WTC11 (cell line): ENCODE results near the gene SMYD1. TPM values are rescaled to one million over a fixed set of nuclear protein-coding genes. Genes with fewer than 3 reads are reported as not detected.

Experiments used
- ATAC-seq: fragments of 200-7000 bp; cut with Tn5 transposase; 2 replicates; pipeline ENCODE4 v1.10.0; 2021; ENCODE audit warnings: mild to moderate bottlenecking, moderate library complexity
- CTCF ChIA-PET: fragments of 300-600 bp; sonication (Branson Sonifier 250); formaldehyde crosslinking; loops from one replicate; lab custom pipeline; 2021; ENCODE audit warnings: antibody characterized with exemption; lab: Charles Lee
- POLR2A ChIA-PET: fragments of 350-600 bp; sonication (Branson Sonifier 250); formaldehyde crosslinking; loops from one replicate; lab custom pipeline; 2021; ENCODE audit warnings: antibody characterized with exemption; lab: Charles Lee
- DNase-seq: peaks from one replicate; pipeline ENCODE4 v3.0.0; 2021; ENCODE audit warnings: low spot score
- H3K27ac Mint-ChIP-seq: 2 replicates; pipeline ENCODE4 v1.8.0; 2021; ENCODE audit warnings: mixed read lengths
- H3K27me3 Mint-ChIP-seq: 2 replicates; pipeline ENCODE4 v1.8.0; 2021; ENCODE audit warnings: low read depth, mild to moderate bottlenecking, moderate library complexity, mixed read lengths
- H3K36me3 Mint-ChIP-seq: 2 replicates; pipeline ENCODE4 v1.8.0; 2021; ENCODE audit warnings: mixed read lengths
- H3K4me1 Mint-ChIP-seq: 2 replicates; pipeline ENCODE4 v1.8.0; 2022; ENCODE audit warnings: mixed read lengths
- H3K4me3 Mint-ChIP-seq: 2 replicates; pipeline ENCODE4 v1.8.0; 2021; ENCODE audit warnings: mild to moderate bottlenecking, moderate library complexity, mixed read lengths
- H3K9me3 Mint-ChIP-seq: 2 replicates; pipeline ENCODE4 v1.8.0; 2021; ENCODE audit warnings: mixed read lengths
- AFF4 ChIP-seq: sonication (generic); formaldehyde crosslinking; IDR thresholded peaks from 2 replicates; pipeline ENCODE4 v1.8.1; 2023; ENCODE audit warnings: mild to moderate bottlenecking, missing genetic modification reagents, borderline replicate concordance
- ATF1 ChIP-seq: sonication (generic); formaldehyde crosslinking; IDR thresholded peaks from 2 replicates; pipeline ENCODE4 v1.8.1; 2023; ENCODE audit warnings: mild to moderate bottlenecking, moderate library complexity, missing genetic modification reagents
- CDX4 ChIP-seq: fragments of 250-450 bp; sonication (Bioruptor Pico); IDR thresholded peaks from 2 replicates; pipeline ENCODE4 v1.9.0; 2021; ENCODE audit warnings: moderate library complexity, mild to moderate bottlenecking, inconsistent platforms, borderline replicate concordance
- ESRRA ChIP-seq: sonication (generic); formaldehyde crosslinking; IDR thresholded peaks from 2 replicates; pipeline ENCODE4 v1.8.1; 2022; ENCODE audit warnings: mild to moderate bottlenecking, missing genetic modification reagents, borderline replicate concordance
- FOXP1 ChIP-seq: sonication (generic); formaldehyde crosslinking; IDR thresholded peaks from 2 replicates; pipeline ENCODE4 v1.8.0; 2022; ENCODE audit warnings: missing genetic modification reagents, mild to moderate bottlenecking, moderate library complexity, borderline replicate concordance
- GRHL2 ChIP-seq: fragments of 250-450 bp; sonication (Bioruptor Pico); IDR thresholded peaks from 2 replicates; pipeline ENCODE4 v1.8.0; 2022; ENCODE audit warnings: mild to moderate bottlenecking, moderate library complexity; ENCODE audit not compliant: insufficient replicate concordance, severe bottlenecking
- IRF2 ChIP-seq: sonication (generic); formaldehyde crosslinking; IDR thresholded peaks from 2 replicates; pipeline ENCODE4 v1.8.0; 2022; ENCODE audit warnings: low read depth, missing genetic modification reagents, borderline replicate concordance
- NR3C1 ChIP-seq: sonication (generic); formaldehyde crosslinking; conservative IDR thresholded peaks from 2 replicates; pipeline ENCODE4 v1.8.1; 2023; ENCODE audit warnings: low read depth, mild to moderate bottlenecking, missing genetic modification reagents
- SOX15 ChIP-seq: fragments of 250-450 bp; sonication (Bioruptor Pico); IDR thresholded peaks from 2 replicates; pipeline ENCODE4 v1.9.0; 2021; ENCODE audit warnings: mild to moderate bottlenecking
- TP53 ChIP-seq: sonication (generic); formaldehyde crosslinking; IDR thresholded peaks from 2 replicates; pipeline ENCODE4 v1.8.1; 2023; ENCODE audit warnings: mild to moderate bottlenecking, missing genetic modification reagents
- USF1 ChIP-seq: sonication (generic); formaldehyde crosslinking; IDR thresholded peaks from 2 replicates; pipeline ENCODE4 v1.8.0; 2022; ENCODE audit warnings: mild to moderate bottlenecking, missing genetic modification reagents
- ZBTB43 ChIP-seq: sonication (generic); formaldehyde crosslinking; IDR thresholded peaks from 2 replicates; pipeline ENCODE4 v1.8.1; 2023; ENCODE audit warnings: mild to moderate bottlenecking, missing genetic modification reagents
- ZMAT4 ChIP-seq: fragments of 250-450 bp; sonication (Bioruptor Pico); IDR thresholded peaks from 2 replicates; pipeline ENCODE4 v1.9.0; 2021; ENCODE audit warnings: mild to moderate bottlenecking
- ZNF121 ChIP-seq: sonication (generic); formaldehyde crosslinking; IDR thresholded peaks from 2 replicates; pipeline ENCODE4 v1.8.0; 2023; ENCODE audit warnings: missing genetic modification reagents
- ZNF263 ChIP-seq: sonication (generic); formaldehyde crosslinking; IDR thresholded peaks from 2 replicates; pipeline ENCODE4 v1.8.1; 2022; ENCODE audit warnings: low read depth, mild to moderate bottlenecking, moderate library complexity, missing genetic modification reagents
- ZNF532 ChIP-seq: fragments of 250-450 bp; sonication (Bioruptor Pico); IDR thresholded peaks from 2 replicates; pipeline ENCODE4 v1.9.0; 2021; ENCODE audit warnings: mild to moderate bottlenecking, borderline replicate concordance
- total RNA-seq: library from RNA; stranded (reverse); gene quantifications from 3 replicates; pipeline ENCODE4 v1.2.3, GENCODE V29; 2021
- TF ChIP-seq, protein P1 (sequence below): sonication (generic); formaldehyde crosslinking; IDR thresholded peaks from 2 replicates; pipeline ENCODE4 v1.8.0; 2023; ENCODE audit warnings: missing genetic modification reagents

The SMYD1 gene
- total RNA-seq, 1 experiment from 2014 or later, result not detected

- DNase-seq, result no peak
- no peak for ATAC-seq
- TF ChIP-seq GRHL2 (CRISPR knock-in tag), result no peak
- no peak for TF ChIP-seq ATF1
- TF ChIP-seq TP53 (CRISPR knock-in tag), result no peak
- TF ChIP-seq FOXP1, result no peak
- TF ChIP-seq ZNF263 (CRISPR knock-in tag), result no peak
- no peak for TF ChIP-seq ZMAT4 (CRISPR knock-in tag)
- TF ChIP-seq, all 79 proteins: peak for 0
- CTCF ChIA-PET, result interaction anchor here (1.6 kb wide), 1 partner anchor 76 kb away, joined by 7 read pairs; no protein-coding TSS in a partner anchor
- POLR2A ChIA-PET, result no interaction called here
- H3K36me3 Mint-ChIP-seq, result no peaks in the 10 kb centered on the region
- no peak overlapping the region for H3K4me3 Mint-ChIP-seq
- H3K9me3 Mint-ChIP-seq, result peaks cover 3% of the 10 kb centered on the region
- no peak overlapping the region for H3K27ac Mint-ChIP-seq
- peaks cover 4% of the 10 kb centered on the region; the same call in 1 of the 2 replicates for H3K27me3 Mint-ChIP-seq
- no peaks in the 10 kb centered on the region for H3K4me1 Mint-ChIP-seq
Measured at GRCh38 chr2:88136817-88137216, 69.2 kb downstream of the SMYD1 start.

DNA sequence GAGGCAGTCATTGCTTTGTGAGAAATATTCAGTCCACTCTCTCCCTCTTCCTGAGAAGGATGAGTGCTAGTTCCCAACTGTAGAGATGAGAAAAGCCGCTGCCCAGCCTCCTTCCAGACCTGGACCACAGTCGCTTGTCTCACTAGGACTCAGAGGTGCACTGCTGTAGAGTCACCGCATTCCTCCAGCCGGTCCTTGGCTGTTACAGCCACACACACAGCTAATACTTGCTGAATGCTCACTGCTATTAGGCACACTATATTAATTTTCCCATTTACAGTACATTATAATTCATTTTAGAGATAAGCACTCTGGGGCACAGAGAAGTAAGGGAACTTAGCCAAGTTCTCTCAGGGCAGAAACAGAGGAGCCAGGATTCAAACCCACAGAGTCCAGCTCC lies 70.2 kb downstream of the SMYD1 start:
- H3K4me1 Mint-ChIP-seq, result no peaks in the 10 kb centered on the region
- no peak for ATAC-seq
- H3K4me3 Mint-ChIP-seq, result no peak overlapping the region
- H3K27me3 Mint-ChIP-seq, result peaks cover 6% of the 10 kb centered on the region; the same call in 1 of the 2 replicates
- H3K9me3 Mint-ChIP-seq, result peaks cover 6% of the 10 kb centered on the region
- ChIA-PET CTCF (interaction anchor here (0.5 to 0.9 kb wide), 2 partner anchors 16 to 77 kb away, joined by 3 to 6 read pairs; no protein-coding TSS in a partner anchor), POLR2A (interaction anchor here (0.7 kb wide), 1 partner anchor 32 kb away, joined by 3 read pairs; the partner anchor contains the start of gene THNSL2)
- no peak for DNase-seq
- H3K36me3 Mint-ChIP-seq, result no peaks in the 10 kb centered on the region
- TF ChIP-seq ESRRA (CRISPR knock-in tag), result no peak
- TF ChIP-seq NR3C1 (CRISPR knock-in tag), result no peak
- TF ChIP-seq ZNF121, result no peak
- no peak for TF ChIP-seq IRF2
- no peak for TF ChIP-seq AFF4
- no peak for TF ChIP-seq SOX15 (CRISPR knock-in tag)
- TF ChIP-seq, protein P1, sequence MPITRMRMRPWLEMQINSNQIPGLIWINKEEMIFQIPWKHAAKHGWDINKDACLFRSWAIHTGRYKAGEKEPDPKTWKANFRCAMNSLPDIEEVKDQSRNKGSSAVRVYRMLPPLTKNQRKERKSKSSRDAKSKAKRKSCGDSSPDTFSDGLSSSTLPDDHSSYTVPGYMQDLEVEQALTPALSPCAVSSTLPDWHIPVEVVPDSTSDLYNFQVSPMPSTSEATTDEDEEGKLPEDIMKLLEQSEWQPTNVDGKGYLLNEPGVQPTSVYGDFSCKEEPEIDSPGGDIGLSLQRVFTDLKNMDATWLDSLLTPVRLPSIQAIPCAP (CRISPR knock-in tag), result no peak
- no peak for TF ChIP-seq ZBTB43
- TF ChIP-seq USF1 (CRISPR knock-in tag), result no peak
- TF ChIP-seq ZNF532, result no peak
- TF ChIP-seq CDX4 (CRISPR knock-in tag), result no peak
- H3K27ac Mint-ChIP-seq, result no peak overlapping the region
